GM21367 (cell line): Measurements from ENCODE around the gene PIGO.

Experiments
- ATAC-seq: cut with Tn5 transposase; IDR thresholded peaks from one replicate; pipeline ENCODE4 v1.9.1; 2021; ENCODE audit not compliant: unreplicated experiment

Gene PIGO

DNA sequence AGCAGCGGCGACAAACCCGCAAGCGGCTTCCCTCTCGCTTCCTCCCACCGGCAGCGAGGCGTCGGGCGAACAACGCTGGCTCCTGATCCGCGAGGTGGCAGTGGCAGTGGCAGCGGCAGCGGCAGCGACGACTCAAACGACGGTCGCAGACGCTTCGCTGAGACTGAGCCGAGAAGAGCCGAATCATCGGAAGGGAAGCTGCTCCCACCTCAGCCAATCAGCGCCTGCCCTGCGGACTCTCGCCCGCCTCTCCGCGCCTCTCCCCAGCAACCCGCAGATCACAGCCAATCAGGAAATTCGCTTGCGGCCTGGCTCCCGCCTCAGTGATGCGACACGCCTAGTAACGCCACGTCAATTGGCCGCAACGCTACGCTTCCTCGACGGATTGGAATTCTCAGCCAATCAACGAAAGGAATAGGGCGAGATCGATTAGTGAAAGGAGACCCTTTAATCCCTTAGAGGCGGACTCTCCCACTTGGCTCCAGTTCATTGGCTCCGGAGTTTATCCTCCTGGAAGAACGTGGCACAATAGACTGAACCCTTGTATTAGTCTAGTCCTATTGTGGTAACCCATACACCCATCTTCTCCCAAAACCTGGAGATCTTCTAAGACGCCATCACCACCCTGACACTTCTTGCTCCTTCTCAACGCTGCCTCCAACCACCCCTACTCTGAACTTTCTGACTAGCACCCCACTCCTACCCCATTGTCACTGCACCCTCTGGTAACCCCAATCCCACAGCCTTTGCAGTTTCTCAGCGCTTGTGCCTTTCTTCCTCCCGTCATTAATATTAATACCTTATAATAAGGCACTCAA lies 23.7 kb downstream of the PIGO start, which contains the start of gene VCP:
TSS of gene VCP (minus strand) at position 165 of the 818 bp plus-strand sequence. CDS start 272 bp downstream, outside the sequence.
- peak; percentile 83 for ATAC-seq

DNA sequence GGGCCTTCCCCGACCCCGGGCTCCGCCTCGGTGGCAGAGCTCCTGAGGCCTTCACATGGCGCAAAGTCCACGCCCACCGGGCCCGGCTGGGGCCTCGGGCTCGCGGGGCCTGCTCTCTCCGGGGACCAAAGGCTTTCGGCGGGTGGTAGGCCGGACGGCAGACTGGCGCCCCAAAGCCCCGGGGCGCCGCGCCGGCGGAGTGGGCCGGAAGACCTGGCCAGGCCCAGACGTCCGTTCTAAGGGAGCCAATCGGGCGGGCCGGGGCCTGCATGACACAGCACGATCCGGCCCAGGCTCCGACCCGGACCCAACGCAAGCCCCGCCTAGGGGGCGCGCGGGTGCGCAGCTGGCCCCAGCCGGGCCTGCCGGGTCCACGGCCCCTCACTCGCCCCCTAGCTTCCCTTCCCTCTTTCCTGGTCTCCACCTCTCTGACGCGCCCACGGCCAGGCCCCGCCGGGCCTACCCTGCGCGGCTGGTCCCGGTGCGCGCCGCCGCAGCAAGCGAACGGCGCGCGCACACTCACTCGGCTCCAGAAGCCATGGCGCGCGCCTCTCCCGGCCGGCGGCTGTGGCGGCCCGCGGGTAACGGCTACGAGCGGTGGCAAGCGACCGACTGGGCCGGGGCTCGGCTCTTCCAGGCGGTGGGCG lies 24.5 kb downstream of the PIGO start:
- peak; percentile 41 for ATAC-seq

DNA sequence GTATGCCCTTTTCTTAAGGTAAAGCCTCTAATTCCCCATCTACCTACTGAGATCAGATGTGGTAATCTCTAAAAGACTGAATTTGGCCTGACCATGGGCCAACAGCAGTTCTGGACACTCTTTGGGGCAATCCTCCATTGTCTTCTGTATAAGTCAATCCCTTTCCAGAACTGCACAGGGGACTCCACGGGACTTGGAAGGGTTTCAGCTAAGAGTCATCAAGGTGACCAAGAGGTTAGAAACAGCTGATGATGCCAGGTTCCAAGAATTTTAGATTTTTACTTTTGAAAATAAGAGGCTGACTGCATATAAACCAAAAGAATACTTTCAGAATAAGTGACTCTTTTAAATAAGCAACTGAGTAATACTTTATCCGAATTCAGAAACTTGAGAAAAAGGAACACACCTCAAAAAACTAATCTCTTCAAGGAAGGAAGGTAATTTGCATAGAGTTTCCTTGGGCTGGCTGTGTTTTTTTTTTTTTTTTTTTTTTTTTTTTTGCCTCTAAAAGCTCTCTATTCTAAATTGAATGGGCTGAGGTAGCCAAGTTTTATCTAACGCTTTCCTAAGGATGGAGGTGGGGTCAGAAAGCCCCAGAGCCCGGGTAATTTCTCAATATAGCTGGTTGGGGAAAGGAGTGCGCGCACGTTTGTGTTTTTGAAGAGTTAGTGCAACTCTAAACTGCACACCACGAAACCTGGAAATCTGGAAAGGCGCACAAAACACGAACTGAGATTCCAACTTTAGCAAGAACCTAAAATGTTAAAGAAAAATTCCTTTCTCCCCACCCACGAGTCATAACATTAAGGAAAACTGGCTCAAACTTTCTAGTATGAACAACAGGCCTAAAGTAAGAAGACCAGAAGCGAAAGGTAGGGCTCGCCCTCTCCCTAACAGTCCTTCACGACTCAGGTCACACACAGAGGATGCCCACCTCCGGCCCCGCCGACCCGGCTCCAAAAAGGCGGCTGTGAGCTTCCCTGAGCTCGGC lies 25.3 kb downstream of the PIGO start:
- no peak for ATAC-seq

DNA sequence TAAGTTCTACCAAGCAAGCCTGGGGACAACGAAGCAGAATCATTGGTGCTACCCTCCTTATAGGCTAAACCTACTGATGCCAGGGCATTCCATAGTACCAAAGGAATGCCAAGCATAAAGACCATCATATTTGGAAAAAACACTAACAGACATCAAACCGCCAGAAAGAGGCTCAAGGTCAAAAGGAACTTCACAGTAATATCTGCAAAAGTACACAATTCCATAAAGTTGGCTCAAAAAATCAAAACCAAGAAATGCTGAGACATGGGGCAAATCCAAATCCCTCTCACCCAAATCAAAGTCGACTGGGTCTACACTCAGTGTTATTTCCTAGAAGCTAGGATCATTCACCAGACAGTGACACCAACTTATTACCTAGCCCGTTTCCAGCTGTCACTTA lies 27.4 kb downstream of the PIGO start:
- no peak for ATAC-seq

DNA sequence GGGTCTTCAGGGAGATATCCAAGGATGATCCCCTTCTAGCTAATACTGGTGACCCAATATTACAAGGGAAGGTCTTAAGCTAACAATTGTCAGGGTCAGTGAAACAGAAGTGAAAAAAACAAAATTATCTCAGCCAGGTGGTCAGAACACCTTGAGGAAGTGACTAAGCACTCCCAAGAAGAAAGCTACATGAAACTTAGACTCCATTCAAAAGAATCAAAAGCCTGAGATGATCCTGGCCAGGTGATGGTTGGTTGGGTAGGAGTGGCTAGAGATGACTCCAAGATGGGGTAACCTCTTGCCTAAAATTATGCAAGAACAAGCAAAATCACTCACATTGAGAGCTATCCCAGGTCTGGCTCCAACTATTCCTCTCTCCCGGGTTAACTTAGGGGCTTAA lies 29.3 kb downstream of the PIGO start:
- no peak for ATAC-seq

DNA sequence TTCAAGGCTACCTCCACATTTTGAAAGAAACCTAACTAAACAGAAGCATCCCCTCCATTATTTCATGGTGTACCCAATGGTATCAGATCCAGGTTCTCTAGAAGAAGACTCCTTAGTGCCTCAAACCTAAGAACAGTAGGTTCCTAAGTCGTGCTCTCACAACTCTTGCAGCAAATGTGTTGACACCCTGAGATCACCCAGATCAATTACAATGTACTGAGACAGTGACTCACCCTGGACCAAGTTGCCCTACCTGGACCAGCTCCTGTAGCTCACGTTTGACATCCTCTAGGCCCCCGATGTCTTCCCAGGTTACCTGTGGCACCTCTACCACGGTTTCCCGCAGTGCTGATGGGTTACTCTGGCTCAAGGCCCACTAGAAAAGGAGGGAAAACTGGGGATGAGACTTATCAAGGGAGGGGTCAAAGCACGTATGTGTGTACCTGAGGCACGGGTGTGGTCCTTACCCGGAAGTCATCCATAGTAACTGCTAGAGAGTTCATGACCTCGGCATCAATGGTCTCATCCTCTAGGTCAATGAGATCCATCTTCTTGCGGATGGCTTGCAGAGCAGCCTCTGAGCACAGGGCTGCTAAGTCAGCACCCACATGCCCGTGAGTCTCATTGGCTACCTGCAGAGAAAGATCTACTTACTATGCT lies 35.7 kb downstream of the PIGO start:
- no peak for ATAC-seq

DNA sequence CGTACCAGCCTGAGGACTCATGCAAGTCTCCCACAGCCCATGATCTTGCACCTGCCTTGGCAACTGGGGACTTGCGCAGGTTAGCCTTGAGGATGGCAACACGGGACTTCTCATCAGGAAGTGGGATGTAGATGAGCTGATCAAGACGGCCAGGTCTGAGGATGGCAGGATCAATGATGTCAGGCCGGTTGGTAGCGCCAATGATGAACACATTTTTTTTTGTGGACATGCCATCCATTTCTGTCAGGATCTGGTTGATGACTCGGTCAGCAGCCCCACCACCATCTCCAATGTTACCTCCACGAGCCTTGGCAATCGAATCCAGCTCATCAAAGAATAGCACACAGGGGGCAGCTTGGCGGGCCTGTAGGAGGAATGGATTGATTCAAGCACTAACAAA lies 37.0 kb downstream of the PIGO start:
- ATAC-seq, result no peak

DNA sequence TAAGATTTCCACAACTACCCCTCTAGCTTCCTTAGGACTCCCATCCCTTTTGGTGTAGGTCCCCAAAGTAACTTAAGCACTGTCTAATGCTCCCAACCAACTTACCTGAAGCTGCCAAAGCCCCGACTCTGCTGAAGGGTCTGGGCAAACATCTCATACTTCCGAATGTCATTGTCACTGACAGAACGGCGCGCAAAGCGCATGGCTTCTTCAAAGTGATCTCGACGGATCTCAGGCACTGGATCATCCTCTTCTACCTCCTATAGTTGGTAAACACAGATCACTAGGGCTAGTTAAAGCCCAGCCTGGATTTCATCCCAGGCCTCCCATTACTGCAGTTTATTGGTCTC lies 39.1 kb downstream of the PIGO start:
- ATAC-seq, result no peak

DNA sequence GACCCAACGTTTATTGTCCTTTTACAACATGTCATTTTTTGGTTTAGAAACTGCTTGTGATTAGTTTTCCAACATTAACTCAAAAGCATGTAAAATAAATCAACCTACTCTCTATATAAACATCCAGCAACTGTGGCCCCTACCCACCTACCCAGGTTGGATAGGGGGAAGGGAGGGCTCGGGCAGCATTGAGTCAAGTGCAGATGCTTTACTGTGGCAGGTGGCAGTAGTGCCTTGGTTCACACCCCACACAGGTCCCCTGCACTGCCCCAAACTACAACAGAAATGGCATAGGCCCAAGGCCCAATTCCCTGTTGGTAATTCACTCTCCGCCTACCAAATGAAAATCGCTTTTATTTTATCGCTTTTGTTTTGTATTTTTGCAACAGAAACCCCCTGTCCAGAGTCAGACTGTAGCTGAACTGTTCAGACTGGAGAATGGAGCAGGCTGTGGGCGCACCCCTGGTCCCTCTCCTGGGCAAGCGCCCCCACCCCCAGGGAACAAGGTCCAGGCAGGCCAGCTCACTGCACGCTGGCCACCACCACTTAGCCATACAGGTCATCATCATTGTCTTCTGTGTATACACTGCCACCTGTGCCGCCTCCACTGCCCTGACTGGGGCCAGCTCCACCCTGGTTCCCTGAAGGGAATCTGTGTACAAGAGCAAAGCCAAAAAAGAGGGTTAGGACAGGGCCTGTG lies 39.7 kb downstream of the PIGO start:
- no peak for ATAC-seq

DNA sequence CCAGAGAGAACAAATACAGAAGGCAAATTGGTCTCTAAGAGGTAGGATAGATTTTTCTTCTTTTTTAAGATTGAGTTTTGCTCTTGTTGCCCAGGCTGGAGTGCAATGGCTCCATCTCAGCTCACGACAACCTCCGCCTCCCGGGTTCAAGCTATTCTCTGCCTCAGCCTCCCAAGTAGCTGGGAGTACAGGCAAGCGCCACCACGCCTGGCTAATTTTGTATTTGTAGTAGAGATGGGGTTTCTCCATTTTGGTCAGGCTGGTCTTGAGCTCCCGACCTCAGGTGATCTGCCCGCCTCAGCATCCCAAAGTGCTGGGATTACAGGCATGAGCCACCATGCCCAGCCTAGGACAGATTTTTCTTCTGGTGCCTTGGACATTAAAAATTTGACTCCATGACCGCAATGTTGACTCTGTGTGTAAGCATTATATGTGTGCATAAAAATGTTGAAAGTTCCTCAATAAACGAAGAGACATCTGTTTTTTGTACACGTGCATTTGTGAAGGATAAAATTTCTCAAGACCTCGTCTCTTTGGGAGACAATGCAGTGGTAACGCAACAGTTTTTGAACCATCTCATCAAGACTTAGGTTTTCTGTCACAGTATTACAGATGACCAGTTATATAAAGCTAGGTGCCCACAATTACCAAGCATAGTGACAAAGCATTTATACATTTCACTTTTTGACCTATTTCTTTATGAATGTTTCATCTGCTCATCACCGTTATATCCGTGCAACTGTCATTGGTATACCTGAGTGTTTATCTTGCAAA lies 41.3 kb downstream of the PIGO start:
- ATAC-seq, result no peak

DNA sequence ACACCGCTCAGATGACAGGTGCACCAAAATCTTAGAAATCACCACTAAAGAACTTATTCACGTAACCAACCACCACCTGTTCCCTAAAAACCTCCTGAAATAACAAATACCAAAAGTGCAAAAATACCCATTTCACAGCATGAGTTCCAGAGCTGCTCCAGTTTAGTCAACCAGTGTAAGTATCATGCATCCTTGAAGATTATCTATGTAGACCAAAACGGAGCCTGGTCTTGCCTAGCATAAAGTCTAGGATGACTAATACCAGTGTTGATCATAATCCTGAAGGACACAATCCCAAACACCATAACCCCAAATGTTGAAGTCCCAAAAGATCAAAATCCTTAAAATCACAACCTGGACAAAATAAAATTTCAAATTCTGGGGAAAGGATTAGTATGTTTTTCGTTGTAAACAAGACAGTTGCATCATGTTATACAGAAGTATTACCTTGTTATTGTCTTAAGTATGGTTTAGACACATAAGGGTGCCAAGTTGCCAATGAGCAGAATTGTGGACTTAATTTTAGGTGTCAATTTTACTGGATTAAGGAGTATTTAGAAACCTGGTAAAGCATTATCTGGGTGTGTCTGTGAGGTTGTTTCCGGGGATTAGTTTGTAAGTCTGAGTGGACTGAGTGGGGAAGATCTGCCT lies 42.1 kb downstream of the PIGO start:
- ATAC-seq, result no peak

DNA sequence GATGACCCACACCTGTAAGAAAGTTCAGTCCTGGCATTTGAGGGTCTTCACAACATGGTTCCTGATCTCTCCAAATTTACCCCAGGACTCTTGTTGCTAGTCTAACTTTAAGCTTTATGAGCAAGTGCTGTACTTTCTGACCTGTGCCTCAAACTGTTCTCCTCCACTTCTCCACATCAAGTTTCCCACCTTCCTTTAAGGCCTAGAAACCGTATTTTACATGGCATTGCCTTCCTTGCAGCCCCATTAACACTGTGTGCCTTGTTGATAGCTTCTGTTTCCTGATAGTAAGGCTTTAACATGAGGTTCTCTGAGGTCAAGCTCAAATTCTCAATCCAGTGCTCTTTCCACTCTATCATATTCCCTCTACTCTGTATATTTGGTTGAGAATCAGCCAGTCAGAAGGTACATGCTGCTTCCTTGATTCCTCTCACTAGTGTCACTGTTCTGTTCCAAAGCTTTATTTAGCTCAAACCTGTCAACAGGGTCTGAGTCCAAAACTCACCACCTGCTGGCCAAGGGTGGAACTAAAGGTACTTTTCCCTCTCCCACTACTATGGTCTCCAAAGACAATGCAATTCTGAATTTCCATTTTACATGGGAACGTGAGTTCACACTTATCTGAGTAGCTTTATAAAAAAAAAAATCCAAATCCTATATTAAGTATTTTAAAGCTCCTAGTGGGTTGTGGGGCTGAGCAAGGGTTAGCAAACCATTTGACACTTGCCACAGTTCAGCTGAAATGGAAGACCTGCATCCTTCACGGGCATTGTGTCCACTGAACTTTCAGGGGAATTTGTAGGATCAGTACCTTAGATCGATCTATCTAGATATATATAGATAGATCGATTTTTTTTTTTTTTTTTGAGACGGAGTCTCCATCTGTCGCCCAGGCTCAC lies 45.1 kb downstream of the PIGO start:
- no peak for ATAC-seq

DNA sequence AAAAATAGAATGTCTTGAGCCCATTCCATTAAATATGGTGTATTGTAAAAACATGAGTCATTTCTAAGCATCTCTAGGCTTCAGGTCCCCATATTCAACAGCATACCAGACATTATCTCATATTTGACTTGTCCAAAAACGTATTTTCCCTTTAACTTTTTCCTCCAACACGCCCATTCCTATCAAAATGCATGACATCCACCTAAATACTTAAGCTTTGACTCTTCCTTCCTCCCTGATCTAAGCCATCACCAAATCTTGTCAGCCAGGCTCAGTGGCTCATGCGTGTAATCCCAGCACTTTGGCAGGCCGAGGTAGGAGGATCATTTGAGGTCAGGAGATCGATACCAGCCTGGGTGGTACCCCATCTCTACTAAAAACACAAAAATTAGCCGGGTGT lies 47.9 kb downstream of the PIGO start:
- no peak for ATAC-seq

DNA sequence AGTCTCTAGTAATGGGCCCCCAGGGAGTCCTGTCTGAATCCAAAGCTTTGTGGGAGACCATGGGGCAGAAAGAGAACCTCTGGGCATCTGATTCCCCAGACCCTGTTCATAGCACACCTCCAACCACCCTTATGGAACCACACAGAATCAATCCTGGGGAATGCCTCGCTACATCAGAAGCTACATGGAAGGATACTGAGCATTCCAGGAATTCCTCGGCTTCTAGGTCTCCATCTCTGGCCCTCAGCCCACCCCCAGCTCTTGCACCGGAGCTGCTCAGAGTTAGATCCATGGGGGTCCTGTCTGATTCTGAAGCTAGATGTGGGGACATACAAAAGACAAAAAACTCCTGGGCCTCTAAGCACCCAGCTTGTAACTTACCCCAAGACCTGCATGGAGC lies 52.3 kb downstream of the PIGO start:
- no peak for ATAC-seq

DNA sequence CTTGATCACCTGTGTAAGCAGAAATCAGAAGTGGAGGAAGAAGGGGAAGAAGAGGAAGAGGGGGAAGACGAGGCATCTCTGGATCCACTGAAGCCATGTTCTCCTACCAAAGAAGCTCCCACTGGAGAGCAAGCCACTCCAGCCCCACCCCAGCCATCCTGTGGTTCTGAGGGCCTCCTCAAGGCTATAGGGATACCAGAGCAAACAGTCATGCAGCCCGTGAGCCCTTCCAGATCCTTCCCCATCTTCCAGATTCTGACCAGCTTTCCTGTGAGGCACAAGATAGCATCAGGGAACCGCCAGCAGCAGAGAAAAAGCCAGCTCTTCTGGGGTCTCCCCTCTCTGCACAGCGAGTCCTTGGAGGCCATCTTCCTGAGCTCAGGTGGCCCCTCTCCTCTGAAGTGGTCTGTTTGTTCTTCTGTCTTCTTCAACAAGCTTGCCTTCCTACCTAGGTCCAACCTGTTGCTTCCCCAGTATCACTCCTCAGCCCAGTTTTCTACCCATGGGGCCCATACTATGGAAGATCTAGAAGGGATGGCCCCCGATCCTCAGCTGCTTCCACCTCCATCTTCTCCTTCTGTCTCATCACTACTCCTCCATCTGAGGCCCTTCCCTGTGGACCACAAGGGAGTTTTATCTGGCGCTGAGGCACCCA lies 53.4 kb downstream of the PIGO start:
- ATAC-seq, result no peak

DNA sequence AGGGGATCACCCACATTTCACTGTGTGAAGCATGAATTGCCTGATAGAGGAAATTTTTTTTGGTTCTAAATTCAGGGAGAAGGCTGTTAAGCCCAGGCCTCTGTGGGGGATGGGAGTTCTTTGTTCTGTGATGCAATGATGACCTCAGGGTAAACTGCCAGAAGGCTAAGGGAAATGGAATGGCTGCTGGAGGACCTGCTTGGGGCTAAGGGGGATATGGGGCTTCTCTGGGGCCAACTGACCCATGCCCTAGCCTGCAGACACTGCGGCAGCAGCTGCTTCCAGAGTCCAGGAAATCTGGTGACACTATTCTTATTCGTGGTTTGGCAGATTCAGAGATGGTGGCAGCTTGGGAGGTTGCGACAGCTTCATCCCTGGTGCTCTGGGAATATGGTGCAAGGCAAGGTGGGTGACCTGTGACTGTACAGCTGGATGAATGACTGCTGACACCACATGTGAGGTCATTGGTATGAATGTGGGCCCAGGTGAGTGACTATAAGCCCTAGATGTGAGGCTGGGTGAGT lies 54.2 kb downstream of the PIGO start:
- ATAC-seq, result no peak
